SU-DHL-6 (cell line): Measurements from ENCODE around the gene C1orf116.

Experiments
- EZH2phosphoT487 ChIP-seq: fragments of 200-600 bp; sonication (generic), shearing (Covaris generic); conservative IDR thresholded peaks from 2 replicates; pipeline ENCODE4 v1.6.1; 2018; ENCODE audit warnings: mild to moderate bottlenecking, antibody characterized with exemption, low read length, moderate library complexity, mixed read lengths
- TF ChIP-seq, protein P1 (sequence below): fragments of 200-600 bp; sonication (generic); IDR thresholded peaks from one replicate; pipeline ENCODE4 v1.5.1; 2017; ENCODE audit warnings: antibody characterized with exemption, mild to moderate bottlenecking, low read length, moderate library complexity; ENCODE audit not compliant: insufficient read depth, poor library complexity, severe bottlenecking

DNA sequence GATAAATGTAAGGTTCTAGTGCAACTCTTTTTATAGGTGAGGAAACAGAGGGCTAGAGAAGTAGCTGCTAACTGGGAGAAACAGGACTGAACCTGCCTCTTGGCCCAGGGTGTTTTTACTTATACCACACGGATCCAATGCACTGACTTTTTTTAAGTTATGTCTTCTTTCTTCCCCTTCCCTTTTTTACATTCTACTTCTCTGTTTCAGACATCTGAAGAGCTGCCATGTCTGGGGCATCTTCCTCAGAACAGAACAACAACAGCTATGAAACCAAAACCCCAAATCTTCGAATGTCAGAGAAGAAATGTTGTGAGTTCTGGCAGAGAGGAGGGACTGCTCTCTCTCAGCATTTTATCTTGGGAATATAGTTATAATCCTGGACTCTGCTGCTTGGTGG lies 21.9 kb upstream of the C1orf116 start:
- TF ChIP-seq, protein P1, sequence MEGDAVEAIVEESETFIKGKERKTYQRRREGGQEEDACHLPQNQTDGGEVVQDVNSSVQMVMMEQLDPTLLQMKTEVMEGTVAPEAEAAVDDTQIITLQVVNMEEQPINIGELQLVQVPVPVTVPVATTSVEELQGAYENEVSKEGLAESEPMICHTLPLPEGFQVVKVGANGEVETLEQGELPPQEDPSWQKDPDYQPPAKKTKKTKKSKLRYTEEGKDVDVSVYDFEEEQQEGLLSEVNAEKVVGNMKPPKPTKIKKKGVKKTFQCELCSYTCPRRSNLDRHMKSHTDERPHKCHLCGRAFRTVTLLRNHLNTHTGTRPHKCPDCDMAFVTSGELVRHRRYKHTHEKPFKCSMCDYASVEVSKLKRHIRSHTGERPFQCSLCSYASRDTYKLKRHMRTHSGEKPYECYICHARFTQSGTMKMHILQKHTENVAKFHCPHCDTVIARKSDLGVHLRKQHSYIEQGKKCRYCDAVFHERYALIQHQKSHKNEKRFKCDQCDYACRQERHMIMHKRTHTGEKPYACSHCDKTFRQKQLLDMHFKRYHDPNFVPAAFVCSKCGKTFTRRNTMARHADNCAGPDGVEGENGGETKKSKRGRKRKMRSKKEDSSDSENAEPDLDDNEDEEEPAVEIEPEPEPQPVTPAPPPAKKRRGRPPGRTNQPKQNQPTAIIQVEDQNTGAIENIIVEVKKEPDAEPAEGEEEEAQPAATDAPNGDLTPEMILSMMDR: no peak
- no peak for TF ChIP-seq EZH2phosphoT487
